K562 (cell line): ENCODE measurements around the gene ASB6. TPM values are rescaled to one million over a fixed set of nuclear protein-coding genes. Genes with fewer than 3 reads are reported as not detected.
A peak's percentile ranks its signal among the peaks of the same experiment; 100 is the strongest.

Experiments used
- ATAC-seq: fragments of 200-7000 bp; cut with Tn5 transposase; 3 replicates; pipeline ENCODE4 v1.9.1; 2020; ENCODE audit warnings: moderate library complexity
- BruUV-seq: library from RNA; stranded (reverse); fragments of 400-500 nt; replicated peaks from 2 replicates; lab custom pipeline; 2021; lab: Mats Ljungman, UMichigan
- CTCF ChIA-PET: fragments of 300-600 bp; formaldehyde crosslinking; extraction: SDS; loops from one replicate; lab custom pipeline; 2021; ENCODE audit warnings: low intra/inter-chr PET ratio; lab: Yijun Ruan, JAX
- POLR2A ChIA-PET: fragments of 300-600, 350-650 bp; sonication (Branson Sonifier 250); formaldehyde crosslinking; extraction: SDS; loops from one replicate; lab custom pipeline; 2021; ENCODE audit warnings: antibody characterized with exemption, inconsistent platforms; lab: Yijun Ruan, JAX
- DNase-seq, 4 experiments: peaks; one replicate each; pipeline versions ENCODE4 v3.0.0 to v3.0.0-alpha.2; 2011 to 2018; ENCODE audit warnings: low spot score in 3 of 4, mixed read lengths in 3 of 4; ENCODE audit errors: extremely low read depth in 1 of 4
- FAIRE-seq: peaks from 2 replicates; lab custom pipeline; 2011; peaks lifted over from hg19 to GRCh38; lab: Jason Lieb, UNC
- H2AFZ ChIP-seq: 2 replicates; pipeline ENCODE4 v1.6.0; 2011; ENCODE audit warnings: low read depth, low read length, control low read depth, inconsistent platforms
- H3K27ac ChIP-seq: fragments of 200-600 bp; 3 replicates; pipeline ENCODE4 v1.8.0; 2011; ENCODE audit warnings: low read depth, mild to moderate bottlenecking, control low read depth, inconsistent platforms, low read length, moderate library complexity, mixed read lengths; ENCODE audit errors: extremely low read depth
- H3K27me3 ChIP-seq, 2 experiments: fragments of 300-600 bp in 1 of 2; 2 replicates in 1 of 2; 3 replicates in 1 of 2; pipeline versions ENCODE4 v1.6.0 to v1.8.0; 2011; ENCODE audit warnings: inconsistent platforms in 2 of 2, low read length in 2 of 2, mild to moderate bottlenecking in 1 of 2, mixed read lengths in 1 of 2, moderate library complexity in 1 of 2; ENCODE audit not compliant: control insufficient read depth in 2 of 2, insufficient read depth in 2 of 2
- H3K36me3 ChIP-seq: fragments of 300-600 bp; 3 replicates; pipeline ENCODE4 v1.8.0; 2011; ENCODE audit warnings: mild to moderate bottlenecking, low read length, inconsistent platforms; ENCODE audit not compliant: control insufficient read depth, insufficient read depth
- H3K4me1 ChIP-seq, 2 experiments: fragments of 200-600 bp in 1 of 2; replicated peaks in 1 of 2; 2 replicates in 1 of 2; 3 replicates in 1 of 2; pipeline versions ENCODE4 v1.5.1 to v1.8.0; 2011; ENCODE audit warnings: inconsistent platforms in 2 of 2, low read length in 2 of 2, mild to moderate bottlenecking in 1 of 2, mixed read lengths in 1 of 2, moderate library complexity in 1 of 2; ENCODE audit not compliant: control insufficient read depth in 2 of 2, insufficient read depth in 2 of 2
- H3K4me2 ChIP-seq: 2 replicates; pipeline ENCODE4 v1.6.1; 2011; ENCODE audit warnings: low read length, control low read depth, inconsistent platforms, mixed read lengths; ENCODE audit not compliant: insufficient read depth
- H3K4me3 ChIP-seq: fragments of 200-600 bp; sonication (generic), shearing (Covaris generic); 2 replicates; pipeline ENCODE4 v1.5.1; 2016; ENCODE audit warnings: control low read depth, inconsistent platforms
- H3K79me2 ChIP-seq: fragments of 200-600 bp; 3 replicates; pipeline ENCODE4 v1.8.0; 2011; ENCODE audit warnings: low read length, inconsistent platforms; ENCODE audit not compliant: control insufficient read depth, insufficient read depth
- H3K9ac ChIP-seq, 2 experiments: 2 replicates each; pipeline versions ENCODE4 v1.6.0 to v1.6.1; 2011; ENCODE audit warnings: low read depth in 2 of 2, low read length in 2 of 2, control low read depth in 1 of 2, inconsistent platforms in 1 of 2, mild to moderate bottlenecking in 1 of 2, mixed read lengths in 1 of 2; ENCODE audit not compliant: insufficient read depth in 1 of 2
- H3K9me1 ChIP-seq: one replicate; pipeline ENCODE4 v1.6.0; 2011; ENCODE audit warnings: inconsistent platforms, mild to moderate bottlenecking, low read length, moderate library complexity; ENCODE audit not compliant: control insufficient read depth, insufficient read depth
- H3K9me3 ChIP-seq: replicated peaks from 2 replicates; pipeline ENCODE4 v1.5.1; 2011; ENCODE audit warnings: low read depth, low read length, inconsistent platforms; ENCODE audit not compliant: control insufficient read depth, insufficient read depth
- H4K20me1 ChIP-seq: replicated peaks from 2 replicates; pipeline ENCODE4 v1.6.1; 2011; ENCODE audit warnings: low read length, inconsistent platforms, mixed read lengths; ENCODE audit not compliant: control insufficient read depth, insufficient read depth
- ARNT ChIP-seq, 2 experiments: fragments of 450-650 bp; IDR thresholded peaks; 2 replicates each; pipeline ENCODE4 v1.6.1; 2016; ENCODE audit warnings: mild to moderate bottlenecking in 1 of 2
- CTBP1 ChIP-seq: fragments of 450-650 bp; IDR thresholded peaks from 2 replicates; pipeline ENCODE4 v1.6.1; 2016; ENCODE audit warnings: borderline replicate concordance
- FOS ChIP-seq: IDR thresholded peaks from 3 replicates; pipeline ENCODE4 v1.6.1; 2011; ENCODE audit not compliant: insufficient read length; ENCODE audit errors: extremely low read depth
- MAX ChIP-seq: sonication (generic); formaldehyde crosslinking; IDR thresholded peaks from 2 replicates; pipeline ENCODE4 v1.9.0; 2022; ENCODE audit warnings: mild to moderate bottlenecking, missing genetic modification reagents
- TAF9B ChIP-seq: fragments of 450-650 bp; IDR thresholded peaks from 2 replicates; pipeline ENCODE4 v1.6.1; 2018; ENCODE audit warnings: mild to moderate bottlenecking; ENCODE audit not compliant: partially characterized antibody
- ZNF644 ChIP-seq: fragments of 200-800 bp; sonication (Bioruptor generic); IDR thresholded peaks from 2 replicates; pipeline ENCODE4 v1.6.1; 2016; ENCODE audit warnings: low read depth, missing genetic modification characterization, missing compliant biosample characterization
- ZNF699 ChIP-seq: fragments of 250-450 bp; sonication (Bioruptor Pico); IDR thresholded peaks from 2 replicates; pipeline ENCODE4 v1.8.0; 2021; ENCODE audit warnings: mild to moderate bottlenecking, moderate library complexity; ENCODE audit not compliant: insufficient replicate concordance
- WGBS: fragments of 100-300 bp; shearing (Covaris generic); methylation state at CpG from one replicate; pipeline ENCODE4 v1.1.6; 2016; ENCODE audit warnings: low coverage, mixed read lengths; ENCODE audit not compliant: insufficient coverage; ENCODE audit errors: missing lambda C conversion rate; 5-methylcytosine and 5-hydroxymethylcytosine counted together
- in situ Hi-C: fragments of 300-500 bp; cut with MboI; formaldehyde crosslinking; loops from 4 replicates; pipeline ENCODE4 v1.15.0; 2018; ENCODE audit warnings: inconsistent platforms, mixed read lengths
- intact Hi-C: fragments of 100-400 bp; cut with micrococcal nuclease; formaldehyde crosslinking; loops from 2 replicates; pipeline ENCODE4 v1.14.2; 2022
- polyA plus RNA-seq, 8 experiments: library from polyadenylated mRNA; depleted of rRNA in 4 of 8; stranded (reverse) in 5 of 8; unstranded in 3 of 8; fragments of >200 nt; fragmentation: Nextera tagmentation in 2 of 8; fragmentation: Illumina TruSeq in 1 of 8; extraction: Ambion mirVana in 2 of 8; extraction: Trizol in 1 of 8; gene quantifications; 2 replicates each; pipeline versions ENCODE4 v1.2.1 to v1.2.3, GENCODE V29; 2011 to 2014; ENCODE audit warnings: inconsistent platforms in 1 of 8, missing spikeins in 1 of 8
- total RNA-seq, 7 experiments: library from RNA; depleted of rRNA in 6 of 7; stranded (reverse); fragments of >200 nt in 6 of 7; fragmentation: Illumina TruSeq in 2 of 7; extraction: Trizol in 2 of 7; gene quantifications; 2 replicates each; pipeline versions ENCODE4 v1.2.1 to v1.2.3, GENCODE V29; 2011 to 2021; ENCODE audit warnings: low replicate concordance in 1 of 7

The ASB6 gene
- total and polyA plus RNA-seq, 9 of the 15 experiments (the other 6 are each of a cell fraction or from before 2014, with no cell fraction given), result 0.92 to 17.8 (median 11.3) TPM

GRCh38 chr9:129640871-129641749 is 841 bp downstream of the ASB6 start:
- peak; percentile 10 for ATAC-seq
- 18% methylated on average over 43 of the region's 44 CpGs for WGBS
- TSS peak; percentile 65 for BruUV-seq
- Histone ChIP-seq H3K4me2 (peak overlapping the region; percentile 90), H3K79me2 (peaks cover 16% of the 10 kb centered on the region), H3K27me3 (no peaks in the 10 kb centered on the region), H3K9me3 (no peaks in the 10 kb centered on the region), H3K4me1 (peaks cover 0 to 37% of the 10 kb centered on the region in 2 experiments; a peak in 3 of 5 replicates), H3K4me3 (peak overlapping the region; percentile 99), H3K36me3 (peaks cover 36% of the 10 kb centered on the region; the same call in 2 of the 3 replicates), H3K9me1 (no peaks in the 10 kb centered on the region), H3K27ac (peak overlapping the region; percentile 74; the same call in 2 of the 3 replicates), H4K20me1 (peaks cover 12% of the 10 kb centered on the region), H2AFZ (peak overlapping the region; percentile 98), H3K9ac (peak overlapping the region; percentile 82 to 95)
- POLR2A ChIA-PET, result interaction anchor here (1.0 to 1.6 kb wide), 2 partner anchors 13 to 501 kb away, joined by 3 to 4 read pairs; no protein-coding TSS in a partner anchor
- TF ChIP-seq FOS (no peak), ZNF644 (tag) (no peak), CTBP1 (no peak), MAX (peak; percentile 45; the same call in 1 of the 2 replicates), ARNT (IDR thresholded peaks at IDR 0.05) (no peak), ZNF699 (CRISPR knock-in tag) (no peak), TAF9B (no peak)
- no peak for DNase-seq
- FAIRE-seq, result no peak
- intact Hi-C loops, result loop anchor here (5.0 to 10.0 kb wide), 3 partner anchors 56 to 244 kb away; no protein-coding TSS in a partner anchor
- CTCF ChIA-PET, result interaction anchor here (0.6 to 2.6 kb wide), 4 partner anchors 32 to 400 kb away, joined by 3 to 18 read pairs (median 8); no protein-coding TSS in a partner anchor
- in situ Hi-C loops, result loop anchor here (5.0 kb wide), 1 partner anchor 141 kb away; no protein-coding TSS in a partner anchor
